DMS79 treated with DMSO at 0.1 percent for 48 hours (cell line): ENCODE results near the gene POU2AF2.
"Not testable (repeated sequence)": the region's sequence is repeated elsewhere in the genome, so short reads cannot be mapped to it uniquely, and the experiment has no call there.

Source experiments
- DNase-seq: peaks from one replicate; lab custom pipeline; 2025; lab: John Stamatoyannopoulos, UW

POU2AF2 gene, protein sequence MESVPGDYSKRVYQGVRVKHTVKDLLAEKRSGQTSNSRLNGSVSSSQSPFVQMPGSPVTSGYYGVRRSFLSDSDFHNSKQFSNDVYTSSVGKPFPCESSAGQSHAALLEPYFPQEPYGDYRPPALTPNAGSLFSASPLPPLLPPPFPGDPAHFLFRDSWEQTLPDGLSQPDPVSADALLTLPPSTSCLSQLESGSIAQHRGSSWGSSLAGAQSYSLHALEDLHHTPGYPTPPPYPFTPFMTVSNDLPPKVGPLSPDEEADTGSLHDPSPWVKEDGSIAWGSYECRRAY

DNA sequence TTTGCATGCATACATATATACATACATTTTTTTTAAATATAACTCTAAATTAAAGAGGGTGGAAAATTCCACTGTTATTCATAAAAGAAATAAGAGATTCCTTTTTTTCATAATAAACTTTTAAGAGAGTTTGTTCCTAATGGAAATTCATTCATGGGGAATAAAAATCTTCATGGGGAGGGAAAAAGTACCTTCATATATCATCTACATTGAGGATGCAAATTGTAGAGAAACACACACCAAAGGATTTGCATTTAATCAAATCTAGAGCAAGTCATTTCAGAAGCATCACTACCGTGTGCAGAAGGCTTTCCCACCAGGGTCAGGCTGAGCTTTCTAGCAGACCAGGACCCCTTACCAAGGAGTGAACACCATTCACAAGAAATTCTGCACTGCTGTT is at the start of gene POU2AF2:
Gene POU2AF2, plus strand, starts transcription at position 301 of the 400 bp plus-strand sequence. CDS start 129 bp downstream, outside the sequence.
- DNase-seq: no peak

DNA sequence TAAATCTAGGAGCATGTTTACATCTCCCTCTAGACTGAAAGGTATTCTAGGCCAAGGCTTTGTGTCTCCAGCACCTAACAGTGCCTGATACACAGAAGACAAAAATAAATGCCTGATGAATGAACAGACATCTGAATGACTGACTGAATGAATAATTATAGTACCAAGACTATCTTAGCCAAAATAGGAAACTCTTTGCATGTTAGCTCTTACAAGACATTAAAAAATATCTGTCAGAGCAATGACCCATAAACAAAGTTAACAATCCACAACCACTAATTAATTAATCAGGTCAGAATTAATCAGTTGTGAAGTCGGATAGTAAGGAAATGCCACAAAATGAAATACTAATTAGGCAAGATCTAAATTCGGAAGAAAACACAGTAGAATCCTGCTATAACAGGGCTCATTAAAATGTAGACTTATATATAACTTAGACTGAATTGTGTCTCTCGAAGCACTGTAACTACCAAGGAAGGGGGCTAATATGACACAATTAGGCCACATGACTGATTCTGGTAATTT is 45.5 kb upstream of the POU2AF2 start:
- DNase-seq: no peak

DNA sequence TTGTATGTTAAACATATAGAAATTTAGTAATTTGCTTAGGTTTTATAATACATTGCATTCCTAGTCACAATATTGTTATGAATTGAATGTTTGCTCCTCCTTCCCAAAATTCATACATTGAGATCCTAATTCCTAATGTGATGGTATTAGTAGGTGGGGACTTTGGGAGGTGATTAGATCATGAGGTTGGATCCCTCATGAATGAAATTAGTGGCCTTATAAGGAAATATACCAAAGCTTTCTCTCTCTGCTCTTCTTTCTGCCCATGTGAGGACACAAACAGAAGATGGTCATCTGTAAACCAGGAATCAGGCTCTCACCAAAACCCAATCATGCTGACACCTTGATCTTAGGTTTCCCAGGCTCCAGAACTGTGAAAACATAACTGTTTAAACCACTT is 41.3 kb upstream of the POU2AF2 start:
- DNase-seq: no peak

DNA sequence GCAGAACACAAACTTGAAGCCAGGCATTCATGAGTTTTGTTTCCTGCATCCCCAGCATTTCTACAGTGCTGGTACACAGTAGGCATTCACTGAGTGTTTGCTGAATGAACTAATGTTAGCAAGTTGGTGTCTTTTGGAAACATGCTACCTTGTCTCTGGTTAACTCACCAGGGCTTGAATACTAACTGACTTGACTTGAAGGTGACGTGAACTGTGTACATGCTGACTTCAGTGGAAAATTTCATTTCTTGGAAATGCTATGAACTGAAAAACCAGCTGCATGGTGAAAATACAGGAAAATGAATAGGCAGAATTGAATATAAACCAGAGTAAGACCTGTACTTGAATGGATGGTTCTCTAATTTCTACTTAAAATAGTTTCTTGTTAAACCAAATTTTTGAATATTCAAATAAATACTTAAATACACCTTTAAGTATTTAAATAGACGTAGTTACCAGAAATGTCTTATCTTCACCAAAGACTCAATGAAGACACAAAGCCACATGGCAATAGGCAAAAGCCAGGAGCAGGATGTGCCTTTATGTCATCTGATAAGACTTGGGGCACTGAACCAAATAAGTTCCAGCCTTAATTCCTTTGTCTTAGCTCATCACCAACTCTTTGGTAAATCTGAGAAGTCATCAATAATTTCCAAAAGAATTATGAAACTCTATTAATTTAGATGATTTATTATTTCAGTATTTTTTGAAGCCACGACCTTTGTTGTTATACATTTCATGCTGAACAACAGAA is 39.7 kb upstream of the POU2AF2 start:
- no peak for DNase-seq

DNA sequence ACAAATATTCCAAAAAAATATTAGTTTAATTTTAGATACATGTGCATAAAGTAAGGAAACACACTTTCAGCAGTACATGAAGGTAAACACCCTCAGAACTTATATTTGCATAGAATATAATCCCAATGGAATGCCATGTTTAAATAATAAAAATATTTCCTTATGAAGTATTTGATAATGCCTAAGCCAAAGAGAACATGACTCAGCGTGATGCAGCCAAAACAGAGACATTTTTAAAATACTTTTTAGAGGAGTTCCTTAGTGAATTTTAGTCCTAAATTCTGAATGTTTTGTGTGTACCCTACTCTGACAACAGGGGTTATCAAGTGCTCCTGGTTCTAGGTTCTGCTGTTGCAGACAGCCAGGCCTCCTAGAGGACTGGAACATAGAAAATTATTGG is 39.1 kb upstream of the POU2AF2 start:
- no peak for DNase-seq

DNA sequence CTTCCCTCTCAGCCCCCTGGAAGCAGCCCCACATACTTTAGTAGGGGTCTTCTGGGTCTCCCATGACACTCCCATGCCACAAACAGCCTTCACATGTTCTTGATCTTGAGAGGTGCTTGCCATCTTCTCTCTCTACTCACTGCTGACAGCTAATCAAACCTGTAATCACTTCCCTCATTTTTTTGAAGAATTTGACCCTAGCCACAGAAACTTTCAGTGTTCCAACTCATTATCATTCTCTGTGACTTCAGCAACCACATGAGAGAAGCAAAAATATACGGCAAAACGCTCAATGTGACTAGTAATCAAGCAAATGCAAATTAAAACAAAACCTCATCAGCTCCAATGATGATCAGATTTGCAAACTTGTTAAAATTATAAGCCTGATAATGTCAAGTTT is 38.3 kb upstream of the POU2AF2 start:
- no peak for DNase-seq

DNA sequence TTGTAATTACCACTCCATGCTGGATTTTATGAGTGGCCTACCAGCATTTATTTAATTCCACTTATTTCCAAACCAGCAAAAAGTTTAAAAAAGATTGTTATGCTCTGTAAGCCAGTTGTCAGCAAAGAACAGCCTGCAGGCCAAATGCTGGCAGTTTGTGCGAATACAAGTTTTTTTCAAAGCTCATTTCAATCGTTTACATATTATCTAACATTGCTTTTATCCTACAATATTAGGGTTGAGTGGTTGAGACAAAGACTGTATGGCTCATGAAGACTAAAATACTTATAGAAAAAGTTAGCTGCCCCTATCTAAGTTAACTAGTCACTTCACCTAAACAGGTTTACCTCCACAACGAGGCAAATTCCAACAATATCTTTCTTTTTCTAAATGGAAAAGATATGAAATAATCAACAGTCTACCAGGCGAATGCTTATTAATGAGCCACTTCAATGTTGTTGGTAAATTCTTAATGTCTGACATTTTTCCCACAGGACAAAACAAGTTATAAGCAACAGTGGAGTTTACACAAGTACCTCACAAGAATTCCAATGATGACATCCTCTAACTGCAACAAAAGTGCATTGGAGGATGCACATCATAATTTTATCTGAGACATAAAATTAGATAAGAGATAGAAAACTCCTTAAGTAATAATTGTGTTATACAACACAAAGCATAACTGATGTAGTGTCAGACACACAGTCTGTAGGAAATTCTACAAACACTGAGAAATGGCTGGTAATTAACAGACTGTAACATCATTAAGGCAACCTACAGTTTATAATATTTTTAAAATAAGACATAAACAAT is 35.8 kb upstream of the POU2AF2 start:
- DNase-seq: no peak

DNA sequence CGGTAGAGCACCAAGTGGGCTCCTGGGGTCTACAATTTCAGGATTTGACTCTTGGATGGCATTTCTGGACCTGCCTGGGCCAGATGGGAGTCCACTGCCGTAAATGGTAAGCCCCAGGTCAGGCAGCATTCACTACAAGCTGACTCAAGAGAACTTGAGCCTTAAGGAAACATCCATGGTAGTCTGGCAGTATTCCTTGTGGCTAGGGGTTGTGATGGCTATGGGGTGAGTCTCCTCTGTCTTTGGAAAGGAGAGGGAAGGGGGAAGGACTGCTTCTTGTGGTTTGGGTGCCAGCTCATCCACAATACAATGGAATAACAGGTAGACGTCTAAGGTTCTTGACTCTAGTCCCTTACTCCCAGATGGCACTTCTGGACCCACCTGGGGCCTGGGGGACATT is 32.3 kb upstream of the POU2AF2 start:
- DNase-seq: no peak

DNA sequence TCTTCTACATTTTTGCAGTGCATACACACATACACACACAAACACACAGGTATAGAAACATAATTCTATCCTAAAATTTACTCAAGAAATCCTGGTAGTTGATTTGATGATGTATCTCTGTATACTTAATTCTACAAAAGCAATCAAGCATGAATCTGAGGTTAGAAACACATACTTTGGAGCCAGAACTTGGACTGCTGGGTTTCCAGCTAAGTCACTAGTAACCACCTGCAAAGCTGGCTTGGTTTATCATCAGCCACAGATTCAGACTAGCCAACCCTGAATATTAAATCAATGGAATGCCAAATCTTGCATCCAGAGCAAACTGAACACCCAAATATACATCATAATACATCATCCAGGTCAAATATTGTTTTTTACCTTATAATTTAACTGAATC is 24.8 kb upstream of the POU2AF2 start:
- DNase-seq: peak; percentile 29

DNA sequence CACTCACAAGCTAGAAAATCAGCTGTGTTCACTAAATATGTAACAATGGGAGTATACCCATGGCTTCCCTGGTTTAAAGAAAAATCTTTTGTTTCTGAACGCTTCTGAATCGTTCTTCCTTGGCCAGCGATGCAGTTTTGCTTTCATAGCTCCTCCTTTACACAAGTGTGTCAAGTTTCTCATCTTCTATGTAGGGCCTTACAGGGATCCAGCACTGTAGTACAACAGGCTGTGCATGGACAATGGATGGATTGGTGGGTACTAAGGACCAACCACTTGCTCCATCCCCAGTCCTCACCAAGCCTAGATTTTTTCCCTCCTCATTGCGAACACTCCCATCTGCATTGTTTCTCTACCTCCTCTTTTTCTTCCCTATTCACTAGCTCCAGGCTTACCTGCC is 24.3 kb upstream of the POU2AF2 start:
- no peak for DNase-seq

DNA sequence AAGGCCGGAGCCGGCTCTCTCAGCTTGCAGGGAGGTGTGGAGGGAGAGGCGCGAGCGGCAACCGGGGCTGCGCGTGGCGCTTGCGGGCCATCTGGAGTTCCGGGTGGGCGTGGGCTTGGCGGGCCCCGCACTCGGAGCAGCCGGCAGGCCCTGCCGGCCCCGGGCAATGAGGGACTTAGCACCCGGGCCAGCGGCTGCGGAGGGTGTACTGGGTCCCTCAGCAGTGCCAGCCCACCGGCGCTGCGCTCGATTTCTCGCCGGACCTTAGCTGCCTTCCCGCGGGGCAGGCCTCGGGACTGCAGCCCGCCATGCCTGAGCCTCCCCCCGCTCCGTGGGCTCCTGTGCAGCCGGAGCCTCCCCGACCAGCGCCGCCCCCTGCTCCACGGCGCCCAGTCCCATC is 23.6 kb upstream of the POU2AF2 start:
- not testable (repeated sequence) for DNase-seq

DNA sequence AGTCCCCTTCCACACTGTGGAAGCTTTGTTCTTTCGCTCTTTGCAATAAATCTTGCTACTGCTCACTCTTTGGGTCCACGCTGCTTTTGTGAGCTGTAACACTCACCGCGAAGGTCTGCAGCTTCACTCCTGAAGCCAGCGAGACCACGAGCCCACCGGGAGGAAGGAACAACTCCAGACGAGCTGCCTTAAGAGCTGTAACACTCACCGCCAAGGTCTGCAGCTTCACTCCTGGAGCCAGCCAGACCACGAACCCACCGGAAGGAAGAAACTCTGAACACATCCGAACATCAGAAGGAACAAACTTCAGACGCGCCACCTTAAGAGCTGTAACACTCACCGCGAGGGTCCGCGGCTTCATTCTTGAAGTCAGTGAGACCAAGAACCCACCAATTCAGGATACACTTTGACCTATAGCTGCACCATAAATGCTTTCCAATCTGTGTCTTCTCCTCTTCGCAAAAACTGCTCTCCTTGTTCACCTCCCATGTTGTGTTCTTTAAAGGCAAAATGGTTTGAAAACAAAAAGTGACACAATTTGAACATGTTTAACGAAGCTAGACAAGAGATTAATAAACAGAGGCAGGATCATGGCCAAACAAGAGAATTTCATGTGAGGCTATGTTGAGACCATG is 22.6 kb upstream of the POU2AF2 start:
- not testable (repeated sequence) for DNase-seq

DNA sequence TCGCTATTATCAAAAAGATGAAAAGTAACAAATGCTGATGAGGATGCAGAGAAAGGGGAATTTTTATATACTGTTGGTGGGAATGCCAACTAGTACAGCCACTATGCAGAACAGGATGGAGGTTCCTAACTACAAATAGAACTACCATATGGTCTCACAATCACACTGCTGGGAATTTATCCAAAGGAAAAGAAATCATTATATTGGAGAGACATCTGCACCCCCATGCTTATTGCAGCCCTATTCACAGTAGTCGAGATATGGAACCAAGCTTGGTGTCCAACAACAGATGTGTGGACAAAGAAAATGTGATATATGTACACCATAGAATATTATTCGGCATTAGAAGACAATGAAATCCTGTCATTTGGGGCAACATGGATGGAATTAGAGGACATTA is 19.6 kb upstream of the POU2AF2 start:
- DNase-seq: no peak

DNA sequence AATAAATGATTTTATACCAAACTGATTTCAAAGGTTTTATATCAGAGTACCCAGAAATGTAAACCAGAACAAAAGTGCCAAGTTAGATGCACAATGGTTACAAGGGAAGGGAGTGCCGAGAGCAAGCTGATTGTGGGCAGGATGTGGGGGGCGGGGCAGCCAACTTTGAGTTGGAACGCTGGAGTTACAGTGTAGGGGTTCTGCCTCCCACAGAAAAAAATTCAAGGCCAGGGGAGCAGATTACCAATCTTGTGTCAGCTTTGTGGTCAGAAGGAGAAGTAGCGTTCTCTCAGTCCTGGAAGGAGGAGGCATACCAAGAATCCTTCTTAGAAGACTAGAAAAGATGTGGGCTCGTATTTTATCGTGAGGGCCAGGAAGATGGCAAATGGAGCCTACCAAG is 15.9 kb upstream of the POU2AF2 start:
- no peak for DNase-seq

DNA sequence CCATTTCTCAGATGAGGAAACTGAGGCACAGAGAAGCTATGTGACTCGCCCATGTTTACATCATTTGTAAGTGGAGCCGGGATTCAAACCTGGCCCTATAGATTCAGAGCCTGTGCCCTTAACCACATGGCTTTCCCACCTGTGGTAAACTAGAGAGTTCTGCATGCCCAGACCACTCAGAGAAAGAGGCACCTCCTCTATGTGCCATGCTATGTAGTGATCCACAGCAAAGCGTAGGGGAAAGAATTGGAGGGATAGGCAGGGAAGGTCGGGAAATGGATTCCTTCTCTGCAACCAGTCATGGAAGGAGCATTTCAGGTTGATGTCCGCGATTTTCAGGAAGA is 15.4 kb upstream of the POU2AF2 start:
- DNase-seq: no peak

DNA sequence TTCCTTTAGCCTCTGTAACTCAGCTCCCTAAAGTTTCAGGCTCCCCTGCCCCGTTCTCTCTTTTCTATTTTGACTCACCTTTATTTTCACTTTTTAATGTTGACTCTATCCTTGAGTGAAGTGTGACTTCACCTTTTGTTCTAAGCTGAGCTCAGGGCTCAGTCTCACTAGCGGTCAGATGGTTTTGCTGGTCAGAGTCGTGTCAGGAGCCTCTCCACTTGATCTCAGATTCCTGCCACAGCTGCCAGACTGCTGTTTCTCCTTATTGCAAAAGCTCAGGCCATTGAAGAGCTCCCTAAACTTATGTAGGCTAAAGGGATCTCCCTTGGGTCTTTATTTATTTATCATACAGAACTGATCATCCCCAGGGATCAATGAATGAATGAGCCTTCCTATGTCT is 13.7 kb upstream of the POU2AF2 start:
- no peak for DNase-seq

DNA sequence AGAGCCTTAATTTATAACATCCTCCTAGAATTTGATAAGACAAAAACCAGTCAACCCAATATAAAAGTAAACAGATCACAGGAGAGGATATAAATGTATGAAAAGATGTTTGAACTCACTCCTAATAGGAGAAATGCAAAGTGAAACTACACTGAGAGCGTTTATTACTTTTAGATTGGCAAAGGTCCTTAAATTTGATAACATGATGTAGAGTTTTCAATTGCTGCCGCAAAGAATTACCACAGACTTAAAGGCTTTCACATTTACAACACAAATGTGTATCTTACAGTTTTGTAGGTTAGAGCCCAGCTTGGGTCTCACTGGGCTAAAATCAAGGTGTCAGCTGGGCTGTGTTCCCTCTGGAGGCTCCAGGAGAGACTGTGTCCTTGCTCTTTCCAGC is 9.1 kb upstream of the POU2AF2 start:
- DNase-seq: no peak

DNA sequence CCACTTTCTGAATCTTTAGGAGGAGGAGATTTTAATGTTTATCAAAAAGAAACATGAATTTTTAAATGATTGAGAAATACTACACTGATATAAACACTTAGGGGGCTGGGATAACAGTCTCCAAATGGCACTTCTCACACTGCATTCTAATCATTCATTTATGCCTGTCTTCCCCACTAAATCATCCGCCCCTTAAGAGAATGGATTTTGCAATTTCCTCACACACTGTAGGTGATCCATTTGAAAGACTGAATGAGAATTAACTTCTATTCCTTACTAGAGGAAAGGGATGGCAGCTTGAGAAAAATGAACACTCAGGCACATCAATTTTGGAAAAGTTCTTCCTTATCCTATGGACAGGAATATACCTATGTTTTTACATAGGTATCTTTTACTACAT is 7.6 kb upstream of the POU2AF2 start:
- DNase-seq: no peak

DNA sequence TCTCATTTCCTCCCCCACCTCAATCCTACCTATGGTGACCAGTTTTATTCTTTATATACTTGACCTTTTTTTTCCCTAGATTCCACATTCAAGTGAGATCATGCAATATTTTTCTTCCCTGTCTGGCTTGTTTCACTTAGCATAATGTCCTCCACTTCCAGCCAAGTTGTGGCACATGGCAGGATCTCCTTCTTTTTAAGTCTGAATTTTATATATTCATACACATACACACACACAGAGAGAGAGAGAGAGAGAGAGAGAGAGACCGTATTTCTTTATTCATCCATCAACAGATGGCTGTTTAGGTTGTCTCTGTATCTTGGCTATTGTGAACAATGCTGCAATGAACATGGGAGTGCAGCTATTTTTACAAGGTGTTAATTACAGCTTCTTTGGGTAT is 1.4 kb downstream of the POU2AF2 start:
- no peak for DNase-seq

DNA sequence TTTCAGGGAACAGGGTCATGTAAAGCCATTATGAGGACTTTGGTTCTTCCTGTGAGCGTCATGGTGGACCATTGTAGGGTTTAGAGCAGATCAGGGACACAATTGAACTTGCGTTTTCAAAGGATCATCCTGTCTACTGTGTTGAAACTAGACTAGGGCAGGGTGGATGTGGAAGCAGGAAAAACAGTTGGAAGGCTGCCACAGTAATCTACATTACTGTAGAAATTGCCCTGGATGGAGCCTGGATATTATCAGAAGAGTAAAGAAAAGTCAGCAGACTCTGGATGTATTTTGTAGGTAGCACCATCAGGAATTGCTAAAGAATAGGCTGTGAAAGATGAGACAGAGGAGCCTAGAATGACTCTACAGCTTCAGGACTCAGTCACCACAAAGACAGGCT is 5.4 kb downstream of the POU2AF2 start:
- DNase-seq: no peak

DNA sequence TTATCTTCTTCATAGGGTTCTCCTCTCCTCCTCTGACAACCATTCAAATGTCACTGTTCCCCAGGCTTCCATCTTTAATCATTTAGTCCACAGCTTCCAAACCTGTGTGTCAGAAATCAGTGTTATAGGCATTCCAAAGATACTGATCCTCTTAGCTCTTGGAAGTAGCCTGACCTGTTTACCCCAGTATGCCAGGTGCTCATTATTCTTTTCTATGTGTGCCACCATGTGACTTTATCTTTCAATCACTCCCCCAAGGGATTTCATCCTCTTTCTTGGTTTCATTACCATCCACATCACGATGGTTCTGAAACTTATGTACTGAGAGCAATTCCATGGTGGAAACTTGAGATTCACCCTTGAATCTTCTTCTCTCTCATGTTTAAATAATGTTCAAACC is 7.6 kb downstream of the POU2AF2 start:
- no peak for DNase-seq

DNA sequence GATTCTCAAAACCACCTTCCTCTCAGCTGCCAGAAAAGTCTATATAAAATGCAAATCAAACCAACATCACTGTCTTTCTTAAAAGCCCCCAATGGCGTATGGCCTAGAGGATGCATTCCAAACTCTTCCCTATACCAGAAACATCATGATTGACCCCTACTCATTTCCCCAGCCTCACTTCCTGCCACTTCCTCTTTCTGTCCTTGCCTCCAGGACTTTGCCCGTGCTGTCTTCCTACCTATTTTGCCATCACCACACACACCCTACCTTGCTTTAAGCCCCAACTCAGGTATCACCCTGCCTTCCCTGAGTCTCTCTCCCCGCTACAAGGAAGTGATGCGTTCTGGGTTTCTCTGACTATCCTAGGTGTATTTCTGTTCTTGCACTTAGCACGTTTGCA is 8.1 kb downstream of the POU2AF2 start:
- DNase-seq: no peak
